IPS-20b (cell line): ENCODE results near the gene ARFRP1.
"Not testable (repeated sequence)": the region's sequence is repeated elsewhere in the genome, so short reads cannot be mapped to it uniquely, and the experiment has no call there.

Experiments used
- H3K27ac ChIP-seq: one replicate; pipeline ENCODE4 v1.5.1; 2013; ENCODE audit warnings: low read length
- H3K27me3 ChIP-seq: 2 replicates; pipeline ENCODE4 v1.6.1; 2013; ENCODE audit warnings: mild to moderate bottlenecking, low read length, inconsistent platforms; ENCODE audit not compliant: insufficient read depth
- H3K36me3 ChIP-seq: 2 replicates; pipeline ENCODE4 v1.6.1; 2013; ENCODE audit warnings: low read depth, mild to moderate bottlenecking, inconsistent platforms, low read length, moderate library complexity; ENCODE audit not compliant: insufficient read depth
- H3K4me1 ChIP-seq: 2 replicates; pipeline ENCODE4 v1.6.1; 2013; ENCODE audit warnings: mild to moderate bottlenecking, control low read depth, inconsistent platforms, low read length, moderate library complexity; ENCODE audit not compliant: insufficient read depth
- H3K4me3 ChIP-seq: 2 replicates; pipeline ENCODE4 v1.5.1; 2013; ENCODE audit warnings: mild to moderate bottlenecking, low read length, inconsistent platforms
- H3K9ac ChIP-seq: 2 replicates; pipeline ENCODE4 v1.6.1; 2013; ENCODE audit warnings: low read depth, mild to moderate bottlenecking, inconsistent platforms, low read length, moderate library complexity
- H3K9me3 ChIP-seq: 2 replicates; pipeline ENCODE4 v1.6.1; 2013; ENCODE audit warnings: mild to moderate bottlenecking, low read depth, low read length, inconsistent platforms; ENCODE audit not compliant: insufficient read depth

ARFRP1 gene

GRCh38 chr20:63657937-63658748 lies 49.6 kb downstream of the ARFRP1 start, which contains the start of gene RTEL1:
Gene RTEL1 (plus strand): TSS chr20:63658312. CDS start chr20:63659403, 1,091 bp downstream.
- H3K4me1 ChIP-seq = peaks cover 11% of the 10 kb centered on the region
- H3K9ac ChIP-seq = peak within 1 kb of the TSS; percentile 84
- peak within 1 kb of the TSS; percentile 95 for H3K4me3 ChIP-seq
- peaks cover 30% of the 10 kb centered on the region for H3K36me3 ChIP-seq
- H3K27ac ChIP-seq = peak within 1 kb of the TSS; percentile 47
- H3K9me3 ChIP-seq = no peaks in the 10 kb centered on the region
- no peaks in the 10 kb centered on the region for H3K27me3 ChIP-seq

GRCh38 chr20:63657260-63657936 lies 50.4 kb downstream of the ARFRP1 start:
- Histone ChIP-seq H3K27ac (peak overlapping the region; percentile 47), H3K4me1 (peaks cover 11% of the 10 kb centered on the region), H3K36me3 (peaks cover 22% of the 10 kb centered on the region), H3K4me3 (peak overlapping the region; percentile 95; the same call in 1 of the 2 replicates), H3K9me3 (no peaks in the 10 kb centered on the region), H3K9ac (peak overlapping the region; percentile 84; the same call in 1 of the 2 replicates), H3K27me3 (no peaks in the 10 kb centered on the region)

- Histone ChIP-seq H3K9me3 (no peaks in the 10 kb centered on the region), H3K4me1 (peaks cover 11% of the 10 kb centered on the region), H3K27ac (no peak overlapping the region), H3K27me3 (peaks cover 7% of the 10 kb centered on the region), H3K9ac (no peak overlapping the region), H3K36me3 (peaks cover 13% of the 10 kb centered on the region; the same call in 1 of the 2 replicates), H3K4me3 (no peak overlapping the region)
These were observed 51.3 kb downstream of the ARFRP1 start for GRCh38 chr20:63656451-63656850.

- Histone ChIP-seq H3K4me1 (peaks cover 11% of the 10 kb centered on the region), H3K9ac (no peak overlapping the region; the same call in 1 of the 2 replicates), H3K27me3 (peaks cover 11% of the 10 kb centered on the region), H3K9me3 (no peaks in the 10 kb centered on the region), H3K4me3 (no peak overlapping the region), H3K27ac (no peak overlapping the region), H3K36me3 (0 out of 2 replicates have a peak, but pooled peaks cover under 1% of the 10 kb centered on the region)
These were observed 52.5 kb downstream of the ARFRP1 start for GRCh38 chr20:63655249-63655648.

GRCh38 chr20:63653974-63654668 lies 53.7 kb downstream of the ARFRP1 start:
- no peaks in the 10 kb centered on the region for H3K9me3 ChIP-seq
- no peaks in the 10 kb centered on the region for H3K36me3 ChIP-seq
- H3K27me3 ChIP-seq = peaks cover 11% of the 10 kb centered on the region
- H3K4me1 ChIP-seq = peaks cover 11% of the 10 kb centered on the region
- H3K9ac ChIP-seq = peak overlapping the region; percentile 96
- H3K27ac ChIP-seq = peak overlapping the region; percentile 94
- H3K4me3 ChIP-seq = peak overlapping the region; percentile 83

- H3K27me3 ChIP-seq = peaks cover 11% of the 10 kb centered on the region
- H3K27ac ChIP-seq = peak within 1 kb of the TSS; percentile 94
- H3K4me3 ChIP-seq = peak within 1 kb of the TSS; percentile 83
- H3K9ac ChIP-seq = peak within 1 kb of the TSS; percentile 96
- peaks cover 11% of the 10 kb centered on the region for H3K4me1 ChIP-seq
- no peaks in the 10 kb centered on the region for H3K36me3 ChIP-seq
- H3K9me3 ChIP-seq = no peaks in the 10 kb centered on the region
These were observed 54.5 kb downstream of the ARFRP1 start, which contains the start of gene STMN3 for GRCh38 chr20:63653041-63653973. Gene STMN3 (minus strand): TSS chr20:63653424. CDS start chr20:63653345, 79 bp downstream.

- peak overlapping the region; percentile 48; the same call in 1 of the 2 replicates for H3K9ac ChIP-seq
- H3K36me3 ChIP-seq = no peaks in the 10 kb centered on the region
- H3K4me3 ChIP-seq = peak overlapping the region; percentile 59; the same call in 1 of the 2 replicates
- H3K27ac ChIP-seq = no peak overlapping the region
- H3K9me3 ChIP-seq = no peaks in the 10 kb centered on the region
- peaks cover 11% of the 10 kb centered on the region for H3K27me3 ChIP-seq
- peaks cover 10% of the 10 kb centered on the region for H3K4me1 ChIP-seq
These were observed 55.4 kb downstream of the ARFRP1 start for GRCh38 chr20:63652192-63652980.

- Histone ChIP-seq H3K27ac (no peak overlapping the region), H3K36me3 (no peaks in the 10 kb centered on the region), H3K9me3 (no peaks in the 10 kb centered on the region), H3K4me3 (peak overlapping the region; percentile 59; the same call in 1 of the 2 replicates), H3K4me1 (peaks cover 8% of the 10 kb centered on the region), H3K27me3 (peaks cover 11% of the 10 kb centered on the region), H3K9ac (peak overlapping the region; percentile 48; the same call in 1 of the 2 replicates)
These were observed 55.9 kb downstream of the ARFRP1 start for GRCh38 chr20:63651942-63652191.

- not testable (repeated sequence) for H3K9ac ChIP-seq, H3K4me3 ChIP-seq, H3K27ac ChIP-seq, H3K4me1 ChIP-seq, H3K9me3 ChIP-seq, H3K36me3 ChIP-seq
- H3K27me3 ChIP-seq = peaks cover 11% of the 10 kb centered on the region
These were observed 57.3 kb downstream of the ARFRP1 start for GRCh38 chr20:63650486-63650885.

GRCh38 chr20:63648895-63649589 lies 58.7 kb downstream of the ARFRP1 start:
- H3K4me3 ChIP-seq = no peak overlapping the region
- peaks cover 11% of the 10 kb centered on the region for H3K27me3 ChIP-seq
- H3K9ac ChIP-seq = no peak overlapping the region
- no peaks in the 10 kb centered on the region for H3K36me3 ChIP-seq
- H3K9me3 ChIP-seq = no peaks in the 10 kb centered on the region
- peaks cover under 1% of the 10 kb centered on the region for H3K4me1 ChIP-seq
- H3K27ac ChIP-seq = no peak overlapping the region
